ENCODE results near the gene EXTL2. TPM values are rescaled to one million over a fixed set of nuclear protein-coding genes. Genes with fewer than 3 reads are reported as not detected.

EXTL2 gene
- total and polyA plus RNA-seq, 4 donors = 3.9 to 37.8 (median 9.4) TPM

DNA sequence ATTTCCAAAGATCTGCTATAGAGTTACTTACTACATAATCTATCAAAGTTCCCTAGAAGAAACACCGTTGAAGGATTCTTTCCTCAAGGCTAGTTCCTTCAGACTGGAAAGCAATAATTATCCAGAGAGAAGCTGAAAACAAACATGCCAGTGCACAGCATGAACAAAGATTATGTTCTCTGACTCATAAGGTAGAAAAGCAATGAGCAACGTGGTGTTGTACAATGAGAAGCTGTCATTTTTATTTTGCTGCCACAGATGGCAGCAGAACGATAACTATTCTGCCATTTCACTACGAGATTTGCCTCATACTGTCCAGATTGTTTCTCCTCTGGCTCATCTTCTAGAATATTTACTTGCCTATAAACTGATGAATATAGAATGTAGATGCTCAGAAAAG is 10.7 kb downstream of the EXTL2 start:
- Histone ChIP-seq H3K27ac (ENCODE audit: low read depth in 1 of 2, low read length in 1 of 2) (no peak overlapping the region), H3K9me3 (ENCODE audit: control insufficient read depth in 4 of 4, insufficient read depth in 3 of 4, low read length in 3 of 4) (no peaks in the 10 kb centered on the region), H3K27me3 (ENCODE audit: control insufficient read depth in 3 of 3, insufficient read depth in 3 of 3, low read length in 2 of 3) (no peaks in the 10 kb centered on the region), H3K4me1 (ENCODE audit: control insufficient read depth in 5 of 5, insufficient read depth in 5 of 5, low read length in 5 of 5) (no peaks in the 10 kb centered on the region), H3K9ac (ENCODE audit: insufficient read depth in 1 of 2, low read length in 2 of 2) (no peak overlapping the region), H3K4me3 (no peak overlapping the region), H3K36me3 (ENCODE audit: control insufficient read depth in 4 of 4, insufficient read depth in 4 of 4, low read length in 4 of 4) (peaks cover 0 to 15% (median under 1%) of the 10 kb centered on the region in 4 donors)
- DNase-seq (no peak), ATAC-seq (ENCODE audit: insufficient read depth, low FRiP score) (no peak)
- TF ChIP-seq, protein P1, sequence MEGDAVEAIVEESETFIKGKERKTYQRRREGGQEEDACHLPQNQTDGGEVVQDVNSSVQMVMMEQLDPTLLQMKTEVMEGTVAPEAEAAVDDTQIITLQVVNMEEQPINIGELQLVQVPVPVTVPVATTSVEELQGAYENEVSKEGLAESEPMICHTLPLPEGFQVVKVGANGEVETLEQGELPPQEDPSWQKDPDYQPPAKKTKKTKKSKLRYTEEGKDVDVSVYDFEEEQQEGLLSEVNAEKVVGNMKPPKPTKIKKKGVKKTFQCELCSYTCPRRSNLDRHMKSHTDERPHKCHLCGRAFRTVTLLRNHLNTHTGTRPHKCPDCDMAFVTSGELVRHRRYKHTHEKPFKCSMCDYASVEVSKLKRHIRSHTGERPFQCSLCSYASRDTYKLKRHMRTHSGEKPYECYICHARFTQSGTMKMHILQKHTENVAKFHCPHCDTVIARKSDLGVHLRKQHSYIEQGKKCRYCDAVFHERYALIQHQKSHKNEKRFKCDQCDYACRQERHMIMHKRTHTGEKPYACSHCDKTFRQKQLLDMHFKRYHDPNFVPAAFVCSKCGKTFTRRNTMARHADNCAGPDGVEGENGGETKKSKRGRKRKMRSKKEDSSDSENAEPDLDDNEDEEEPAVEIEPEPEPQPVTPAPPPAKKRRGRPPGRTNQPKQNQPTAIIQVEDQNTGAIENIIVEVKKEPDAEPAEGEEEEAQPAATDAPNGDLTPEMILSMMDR (IDR thresholded peaks at IDR 0.05; ENCODE audit: control extremely low read depth, extremely low read depth) = no peak
- 73 to 77% methylated on average over 4 of the region's 4 CpGs for WGBS, 2 donors

DNA sequence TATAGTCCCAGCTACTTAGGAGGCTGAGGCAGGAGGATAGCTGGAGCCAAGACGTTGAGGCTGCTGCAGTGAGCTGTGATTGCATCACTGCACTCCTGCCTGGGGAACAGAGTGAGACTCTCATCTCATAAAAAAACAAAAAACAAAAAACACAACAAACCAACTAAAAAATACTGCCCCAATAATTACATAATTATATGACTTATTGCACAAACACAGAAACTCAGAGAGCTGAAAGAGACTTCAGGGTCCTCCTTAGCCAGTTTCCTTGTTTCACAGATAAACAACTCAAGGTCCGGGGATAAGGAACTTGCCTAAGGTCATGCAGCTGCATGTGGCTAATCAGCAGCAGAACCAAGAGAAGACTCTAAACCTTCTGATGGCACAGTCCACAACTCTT is 11.9 kb downstream of the EXTL2 start:
- no peaks in the 10 kb centered on the region for H3K4me1 ChIP-seq (ENCODE audit: control insufficient read depth in 5 of 5, insufficient read depth in 5 of 5, low read length in 5 of 5)
- no peak overlapping the region for H3K9ac ChIP-seq (ENCODE audit: insufficient read depth in 1 of 2, low read length in 2 of 2)
- H3K36me3 ChIP-seq (ENCODE audit: control insufficient read depth in 4 of 4, insufficient read depth in 4 of 4, low read length in 4 of 4) = peaks cover 0 to 15% (median 2%) of the 10 kb centered on the region in 4 donors
- H3K27me3 ChIP-seq (ENCODE audit: control insufficient read depth in 3 of 3, insufficient read depth in 3 of 3, low read length in 2 of 3) = no peaks in the 10 kb centered on the region
- TF ChIP-seq, protein P1 (IDR thresholded peaks at IDR 0.05; ENCODE audit: control extremely low read depth, extremely low read depth) = no peak
- H3K9me3 ChIP-seq (ENCODE audit: control insufficient read depth in 4 of 4, insufficient read depth in 3 of 4, low read length in 3 of 4) = no peaks in the 10 kb centered on the region
- ATAC-seq (ENCODE audit: insufficient read depth, low FRiP score) (no peak), DNase-seq (no peak)
- no peak overlapping the region for H3K4me3 ChIP-seq
- H3K27ac ChIP-seq (ENCODE audit: low read depth in 1 of 2, low read length in 1 of 2) = no peak overlapping the region
- 34 to 60% methylated on average over 2 of the region's 2 CpGs for WGBS, 2 donors

DNA sequence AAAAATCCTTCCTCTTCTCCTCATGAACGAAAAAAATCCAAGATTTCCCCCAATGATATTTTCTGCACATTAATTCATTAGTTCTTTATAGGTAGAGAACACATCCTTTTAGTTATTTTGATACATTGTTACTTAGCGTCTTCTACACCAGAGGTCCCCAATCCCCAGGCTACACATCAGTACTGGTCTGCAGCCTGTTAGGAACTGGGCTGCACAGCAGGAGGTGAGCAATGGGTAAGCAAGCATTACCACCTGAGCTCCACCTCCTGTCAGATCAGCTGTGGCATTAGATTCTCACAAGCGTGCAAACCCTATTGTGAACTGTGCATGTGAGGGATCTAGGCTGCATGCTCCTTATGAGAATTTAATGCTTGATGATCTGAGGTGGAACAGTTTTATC is 13.0 kb downstream of the EXTL2 start:
- H3K27ac ChIP-seq (ENCODE audit: low read depth in 1 of 2, low read length in 1 of 2) = no peak overlapping the region
- no peak overlapping the region for H3K9ac ChIP-seq (ENCODE audit: insufficient read depth in 1 of 2, low read length in 2 of 2)
- 91 to 99% methylated on average over 3 of the region's 3 CpGs for WGBS, 2 donors

More for the DNA sequence above, 13.0 kb downstream of the EXTL2 start:
- no peaks in the 10 kb centered on the region for H3K27me3 ChIP-seq (ENCODE audit: control insufficient read depth in 3 of 3, insufficient read depth in 3 of 3, low read length in 2 of 3)
- no peaks in the 10 kb centered on the region for H3K9me3 ChIP-seq (ENCODE audit: control insufficient read depth in 4 of 4, insufficient read depth in 3 of 4, low read length in 3 of 4)
- H3K36me3 ChIP-seq (ENCODE audit: control insufficient read depth in 4 of 4, insufficient read depth in 4 of 4, low read length in 4 of 4) = peaks cover 3 to 15% (median 8%) of the 10 kb centered on the region in 4 donors
- no peaks in the 10 kb centered on the region for H3K4me1 ChIP-seq (ENCODE audit: control insufficient read depth in 5 of 5, insufficient read depth in 5 of 5, low read length in 5 of 5)
- ATAC-seq (ENCODE audit: insufficient read depth, low FRiP score) (no peak), DNase-seq (no peak)
- TF ChIP-seq, protein P1 (IDR thresholded peaks at IDR 0.05; ENCODE audit: control extremely low read depth, extremely low read depth) = no peak
- no peak overlapping the region for H3K4me3 ChIP-seq

Data from lung (tissue), 12 donors.